Right ventricle myocardium inferior (tissue), 1 donor: ENCODE measurements around the gene SSR2. TPM values are rescaled to one million over a fixed set of nuclear protein-coding genes. Genes with fewer than 3 reads are reported as not detected.
"Not testable (repeated sequence)": the region's sequence is repeated elsewhere in the genome, so short reads cannot be mapped to it uniquely, and the experiment has no call there.

Experiments
- ATAC-seq: fragments of 200-7000 bp; cut with Tn5 transposase; one replicate; pipeline ENCODE4 v1.9.1; 2020; ENCODE audit warnings: mild to moderate bottlenecking, moderate library complexity
- DNase-seq: peaks from one replicate; pipeline ENCODE4 v3.0.0; 2021; ENCODE audit errors: missing footprints
- intact Hi-C: fragments of 100-400 bp; cut with DNase I; formaldehyde crosslinking; loops from one replicate; pipeline ENCODE4 v1.11.0; 2022
- total RNA-seq: library from RNA; stranded (reverse); fragmentation: NEBNext Ultra II Directional; extraction: Animal tissue kit (Norgen Biotek cat#: 25700); gene quantifications from one replicate; pipeline ENCODE4 v1.2.1, GENCODE V29; 2021
- donor health status: DM: no; HTN: yes; CAD: no; lungs with severe emphysema.

Gene SSR2
- total RNA-seq, 1 donor from 2014 or later, result 79.9 TPM

- DNase-seq, result no peak
- ATAC-seq, result no peak
- intact Hi-C loops, result no loop called here
These were observed 18.4 kb downstream of the SSR2 start for GRCh38 chr1:156002188-156002911.

GRCh38 chr1:156001662-156002171 is 19.0 kb downstream of the SSR2 start:
- ATAC-seq (no peak), DNase-seq (no peak)
- intact Hi-C loops, result no loop called here

GRCh38 chr1:156001021-156001661 is 19.6 kb downstream of the SSR2 start:
- intact Hi-C loops, result no loop called here

GRCh38 chr1:155999964-156000363 is 20.8 kb downstream of the SSR2 start:
- intact Hi-C loops, result no loop called here
- DNase-seq (no peak), ATAC-seq (no peak)

More at GRCh38 chr1:156001021-156001661, 19.6 kb downstream of the SSR2 start:
- no peak for DNase-seq
- ATAC-seq, result no peak

GRCh38 chr1:155996166-155996565 is 24.6 kb downstream of the SSR2 start:
- intact Hi-C loops, result no loop called here
- no peak for ATAC-seq
- DNase-seq, result no peak

- DNase-seq (no peak), ATAC-seq (no peak)
- intact Hi-C loops, result loop anchor here (5.0 kb wide), 1 partner anchor 36 kb away; no protein-coding TSS in a partner anchor
These were observed 27.2 kb downstream of the SSR2 start for GRCh38 chr1:155993595-155993994.

- ATAC-seq (peak; percentile 57), DNase-seq (no peak)
- intact Hi-C loops, result loop anchor here (5.0 kb wide), 1 partner anchor 33 kb away; no protein-coding TSS in a partner anchor
These were observed 30.6 kb downstream of the SSR2 start for GRCh38 chr1:155990005-155990739.

- DNase-seq (peak; percentile 86), ATAC-seq (peak; percentile 88)
- intact Hi-C loops, result loop anchor here (1.0 to 5.0 kb wide), 2 partner anchors 32 to 51 kb away; no protein-coding TSS in a partner anchor
These were observed 31.3 kb downstream of the SSR2 start for GRCh38 chr1:155989242-155990004.

- ATAC-seq, intact Hi-C loops, DNase-seq: not testable (repeated sequence)
These were observed 35.7 kb downstream of the SSR2 start for GRCh38 chr1:155984903-155985645.

- DNase-seq, result no peak
- no peak for ATAC-seq
- intact Hi-C loops, result no loop called here
These were observed 36.4 kb downstream of the SSR2 start for GRCh38 chr1:155984341-155984740.

- intact Hi-C loops, result no loop called here
- ATAC-seq, result peak; percentile 85
- DNase-seq, result peak; percentile 88
These were observed 37.3 kb downstream of the SSR2 start for GRCh38 chr1:155983191-155984024.

GRCh38 chr1:155982106-155982505 is 38.6 kb downstream of the SSR2 start:
- DNase-seq (no peak), ATAC-seq (no peak)
- intact Hi-C loops, result no loop called here

- DNase-seq, result no peak
- intact Hi-C loops, result no loop called here
- no peak for ATAC-seq
These were observed 39.3 kb downstream of the SSR2 start for GRCh38 chr1:155981266-155982088.

GRCh38 chr1:155979597-155980343 is 41.0 kb downstream of the SSR2 start:
- intact Hi-C loops, result loop anchor here (2.0 to 5.0 kb wide), 2 partner anchors 17 to 37 kb away; partner anchors contain the start of gene RXFP4
- no peak for DNase-seq

GRCh38 chr1:155978973-155979429 is 41.8 kb downstream of the SSR2 start:
- ATAC-seq, result peak; percentile 30
- no peak for DNase-seq
- intact Hi-C loops, result loop anchor here (2.0 to 5.0 kb wide), 2 partner anchors 16 to 37 kb away; partner anchors contain the start of gene RXFP4

More at GRCh38 chr1:155979597-155980343, 41.0 kb downstream of the SSR2 start:
- ATAC-seq, result peak; percentile 60
